PC-9 (cell line): Measurements from ENCODE around the gene ZNF687. TPM values are rescaled to one million over a fixed set of nuclear protein-coding genes. Genes with fewer than 3 reads are reported as not detected.

Experiments used
- BruUV-seq: library from RNA; stranded (reverse); fragments of 400-500 nt; replicated peaks from 2 replicates; lab custom pipeline; 2021; lab: Mats Ljungman, UMichigan
- CTCF ChIA-PET: fragments of 300-600 bp; sonication (Branson Sonifier 250); formaldehyde crosslinking; loops from one replicate; lab custom pipeline; 2022; ENCODE audit warnings: antibody characterized with exemption; lab: Charles Lee
- POLR2A ChIA-PET: fragments of 300-600 bp; sonication (Branson Sonifier 250); formaldehyde crosslinking; loops from one replicate; lab custom pipeline; 2022; ENCODE audit warnings: antibody characterized with exemption; ENCODE audit not compliant: unreplicated experiment; lab: Charles Lee
- DNase-seq, 2 experiments: peaks; one replicate each; pipeline versions ENCODE4 v3.0.0 to v3.0.0-alpha.2; 2015 to 2022; ENCODE audit warnings: mixed read lengths in 1 of 2
- H2AFZ ChIP-seq: fragments of 200-600 bp; sonication (generic); 2 replicates; pipeline ENCODE4 v1.8.1; 2017; ENCODE audit warnings: antibody characterized with exemption
- H3F3A ChIP-seq: fragments of 200-600 bp; sonication (generic); 2 replicates; pipeline ENCODE4 v1.8.1; 2017; ENCODE audit warnings: antibody characterized with exemption, mild to moderate bottlenecking, low read depth; ENCODE audit not compliant: insufficient read depth
- H3K27ac ChIP-seq: fragments of 200-600 bp; sonication (generic); 2 replicates; pipeline ENCODE4 v1.6.1; 2016; ENCODE audit warnings: mixed run types
- H3K27me3 ChIP-seq: fragments of 200-600 bp; sonication (generic); 2 replicates; pipeline ENCODE4 v1.6.1; 2016; ENCODE audit warnings: low read depth, mixed run types; ENCODE audit not compliant: insufficient read depth
- H3K36me3 ChIP-seq: fragments of 200-600 bp; sonication (generic); 2 replicates; pipeline ENCODE4 v1.6.1; 2016; ENCODE audit warnings: low read depth, mixed run types
- H3K4me1 ChIP-seq: fragments of 200-600 bp; sonication (generic); replicated peaks from 2 replicates; pipeline ENCODE4 v1.6.1; 2016; ENCODE audit warnings: mixed run types; ENCODE audit not compliant: insufficient read depth
- H3K4me2 ChIP-seq: fragments of 200-600 bp; sonication (generic); 2 replicates; pipeline ENCODE4 v1.6.1; 2017; ENCODE audit warnings: mixed run types
- H3K4me3 ChIP-seq: fragments of 200-600 bp; sonication (generic); 2 replicates; pipeline ENCODE4 v1.6.1; 2016; ENCODE audit warnings: mixed run types
- H3K79me2 ChIP-seq: fragments of 200-600 bp; sonication (generic); 2 replicates; pipeline ENCODE4 v1.6.1; 2017; ENCODE audit warnings: low read depth, mixed run types
- H3K9me2 ChIP-seq: fragments of 200-600 bp; sonication (generic); 2 replicates; pipeline ENCODE4 v1.8.1; 2017; ENCODE audit warnings: mild to moderate bottlenecking; ENCODE audit not compliant: insufficient read depth
- H3K9me3 ChIP-seq: fragments of 200-600 bp; sonication (generic); 2 replicates; pipeline ENCODE4 v1.8.1; 2016; ENCODE audit warnings: low read depth; ENCODE audit not compliant: insufficient read depth
- H4K20me1 ChIP-seq: fragments of 200-600 bp; sonication (generic); 2 replicates; pipeline ENCODE4 v1.8.1; 2017; ENCODE audit not compliant: insufficient read depth
- CTCF ChIP-seq: fragments of 200-600 bp; sonication (generic); conservative IDR thresholded peaks from 2 replicates; pipeline ENCODE4 v1.6.1; 2017; ENCODE audit warnings: mixed run types, antibody characterized with exemption, mild to moderate bottlenecking, moderate library complexity
- EZH2 ChIP-seq: fragments of 200-600 bp; sonication (generic); IDR thresholded peaks from 2 replicates; pipeline ENCODE4 v1.8.0; 2017; ENCODE audit warnings: antibody characterized with exemption, low read depth
- intact Hi-C: fragments of 100-400 bp; cut with micrococcal nuclease; formaldehyde crosslinking; loops from one replicate; pipeline ENCODE4 v1.10.0; 2022; ENCODE audit not compliant: unreplicated experiment
- total RNA-seq: library from RNA; stranded (reverse); gene quantifications from 2 replicates; pipeline ENCODE4 v1.2.3, GENCODE V29; 2021

The ZNF687 gene
- total RNA-seq, 1 experiment from 2014 or later: 26.6 TPM

GRCh38 chr1:151243683-151244216 lies 38.3 kb upstream of the ZNF687 start:
- ChIA-PET POLR2A (interaction anchor here (0.6 kb wide), 1 partner anchor 20 kb away, joined by 3 read pairs; no protein-coding TSS in a partner anchor), CTCF (no interaction called here)
- H3K27me3 ChIP-seq: no peaks in the 10 kb centered on the region
- H2AFZ ChIP-seq: no peak overlapping the region
- H3K4me3 ChIP-seq: no peak overlapping the region
- H3K9me2 ChIP-seq: no peaks in the 10 kb centered on the region
- H3K36me3 ChIP-seq: peaks cover 69% of the 10 kb centered on the region
- no peak for DNase-seq
- H3K4me2 ChIP-seq: no peak overlapping the region
- H3F3A ChIP-seq: peaks cover 33% of the 10 kb centered on the region; the same call in 1 of the 2 replicates
- intact Hi-C loops: no loop called here
- BruUV-seq: no TSS peak
- H3K9me3 ChIP-seq: no peaks in the 10 kb centered on the region
- no peak for TF ChIP-seq CTCF
- TF ChIP-seq EZH2: no peak
- no peaks in the 10 kb centered on the region for H3K4me1 ChIP-seq
- H3K27ac ChIP-seq: no peak overlapping the region
- no peaks in the 10 kb centered on the region for H3K79me2 ChIP-seq
- no peaks in the 10 kb centered on the region for H4K20me1 ChIP-seq

- no peak for DNase-seq
- Histone ChIP-seq H3F3A (peaks cover 46% of the 10 kb centered on the region), H3K79me2 (no peaks in the 10 kb centered on the region), H3K4me1 (no peaks in the 10 kb centered on the region), H3K27me3 (no peaks in the 10 kb centered on the region), H2AFZ (no peak overlapping the region), H3K9me3 (no peaks in the 10 kb centered on the region), H3K36me3 (peaks cover 52% of the 10 kb centered on the region), H3K4me2 (no peak overlapping the region), H3K27ac (no peak overlapping the region), H4K20me1 (no peaks in the 10 kb centered on the region), H3K4me3 (no peak overlapping the region), H3K9me2 (no peaks in the 10 kb centered on the region)
- ChIA-PET POLR2A (interaction anchor here (0.5 kb wide), 1 partner anchor 184 kb away, joined by 3 read pairs; no protein-coding TSS in a partner anchor), CTCF (no interaction called here)
- no peak for TF ChIP-seq CTCF
- TF ChIP-seq EZH2: no peak
- no TSS peak for BruUV-seq
- intact Hi-C loops: no loop called here
Measured at GRCh38 chr1:151246786-151247185, 35.3 kb upstream of the ZNF687 start.

GRCh38 chr1:151251656-151252470 lies 30.2 kb upstream of the ZNF687 start:
- peaks cover 7% of the 10 kb centered on the region for H3K4me1 ChIP-seq
- H3K36me3 ChIP-seq: peaks cover 14% of the 10 kb centered on the region
- H3F3A ChIP-seq: peaks cover 48% of the 10 kb centered on the region
- DNase-seq: peak; percentile 42 to 68
- no peak overlapping the region for H2AFZ ChIP-seq
- no TSS peak for BruUV-seq
- H4K20me1 ChIP-seq: peaks cover 4% of the 10 kb centered on the region; the same call in 1 of the 2 replicates
- no peak overlapping the region for H3K4me3 ChIP-seq
- H3K27ac ChIP-seq: no peak overlapping the region
- H3K9me3 ChIP-seq: no peaks in the 10 kb centered on the region
- no peaks in the 10 kb centered on the region for H3K9me2 ChIP-seq
- intact Hi-C loops: no loop called here
- no peak overlapping the region for H3K4me2 ChIP-seq
- H3K27me3 ChIP-seq: no peaks in the 10 kb centered on the region
- POLR2A ChIA-PET: interaction anchor here (0.5 to 0.7 kb wide), 6 partner anchors 26 to 277 kb away, joined by 3 to 29 read pairs (median 4); partner anchors contain the start of gene CERS2
- CTCF ChIA-PET: interaction anchor here (0.5 to 1.5 kb wide), 8 partner anchors 10 to 282 kb away, joined by 3 to 8 read pairs (median 4); partner anchors contain the start of genes BNIPL, PSMB4 and VPS72
- peaks cover 22% of the 10 kb centered on the region for H3K79me2 ChIP-seq
- TF ChIP-seq EZH2 (no peak), CTCF (peak; percentile 92)
